GM21786 (cell line): ENCODE data around the gene CWF19L1.
A peak's percentile ranks its signal among the peaks of the same experiment; 100 is the strongest.
"Not testable (repeated sequence)": the region's sequence is repeated elsewhere in the genome, so short reads cannot be mapped to it uniquely, and the experiment has no call there.

Experiments used
- ATAC-seq: cut with Tn5 transposase; IDR thresholded peaks from one replicate; pipeline ENCODE4 v1.9.1; 2021; ENCODE audit not compliant: unreplicated experiment

The CWF19L1 gene

GRCh38 chr10:100267239-100268104 is at the start of gene CWF19L1:
Gene CWF19L1, minus strand, starts transcription at chr10:100267638. Its CDS starts 45 bp downstream, at chr10:100267593.
- peak; percentile 83 for ATAC-seq

GRCh38 chr10:100315615-100316014 is 48.2 kb upstream of the CWF19L1 start:
- no peak for ATAC-seq

GRCh38 chr10:100311298-100311697 is 43.9 kb upstream of the CWF19L1 start:
- ATAC-seq, result no peak

GRCh38 chr10:100307684-100308083 is 40.2 kb upstream of the CWF19L1 start:
- no peak for ATAC-seq

GRCh38 chr10:100306861-100307260 is 39.4 kb upstream of the CWF19L1 start:
- no peak for ATAC-seq

GRCh38 chr10:100304414-100304813 is 37.0 kb upstream of the CWF19L1 start:
- ATAC-seq, result no peak

GRCh38 chr10:100303724-100304319 is 36.4 kb upstream of the CWF19L1 start:
- no peak for ATAC-seq

GRCh38 chr10:100301123-100301522 is 33.7 kb upstream of the CWF19L1 start:
- ATAC-seq, result not testable (repeated sequence)

- no peak for ATAC-seq
These were observed 29.8 kb upstream of the CWF19L1 start for GRCh38 chr10:100297242-100297641.

GRCh38 chr10:100293066-100293465 is 25.6 kb upstream of the CWF19L1 start:
- no peak for ATAC-seq

GRCh38 chr10:100292300-100292699 is 24.9 kb upstream of the CWF19L1 start:
- ATAC-seq, result not testable (repeated sequence)

- ATAC-seq, result no peak
These were observed 23.9 kb upstream of the CWF19L1 start for GRCh38 chr10:100291356-100291755.

- no peak for ATAC-seq
These were observed 22.2 kb upstream of the CWF19L1 start for GRCh38 chr10:100289641-100290040.

GRCh38 chr10:100288196-100288595 is 20.8 kb upstream of the CWF19L1 start:
- ATAC-seq, result no peak

GRCh38 chr10:100287756-100288155 is 20.3 kb upstream of the CWF19L1 start:
- no peak for ATAC-seq

- peak; percentile 89 for ATAC-seq
These were observed 18.9 kb upstream of the CWF19L1 start, which contains the start of gene BLOC1S2 for GRCh38 chr10:100286051-100287033. Gene BLOC1S2, minus strand, starts transcription at chr10:100286680. Its CDS starts 21 bp downstream, at chr10:100286659.

GRCh38 chr10:100285326-100285725 is 17.9 kb upstream of the CWF19L1 start:
- ATAC-seq, result not testable (repeated sequence)

- ATAC-seq, result no peak
These were observed 15.5 kb upstream of the CWF19L1 start for GRCh38 chr10:100282907-100283306.

GRCh38 chr10:100276971-100277370 is 9.5 kb upstream of the CWF19L1 start:
- not testable (repeated sequence) for ATAC-seq

- ATAC-seq, result no peak
These were observed 1.5 kb downstream of the CWF19L1 start for GRCh38 chr10:100265821-100266485.
